ENCODE measurements around the gene STK32B. TPM values are rescaled to one million over a fixed set of nuclear protein-coding genes. Genes with fewer than 3 reads are reported as not detected.

STK32B gene
- total RNA-seq, 2 donors from 2014 or later = not detected

GRCh38 chr4:5127556-5127955 is 76.3 kb downstream of the STK32B start:
- Mint-ChIP-seq H3K4me3 (no peak overlapping the region), H3K36me3 (peaks cover 6% of the 10 kb centered on the region), H3K4me1 (ENCODE audit: low read depth in 2 of 2) (no peaks in the 10 kb centered on the region), H3K27ac (no peak overlapping the region), H3K27me3 (peaks cover 27 to 46% of the 10 kb centered on the region in 2 donors), H3K9me3 (peaks cover 4% of the 10 kb centered on the region)
- ATAC-seq = no peak
- no peak for DNase-seq (ENCODE audit: low spot score)

GRCh38 chr4:5128569-5128968 is 77.3 kb downstream of the STK32B start:
- no peaks in the 10 kb centered on the region for H3K4me1 Mint-ChIP-seq (ENCODE audit: low read depth in 2 of 2)
- no peak for DNase-seq (ENCODE audit: low spot score)
- H3K9me3 Mint-ChIP-seq = peaks cover 4% of the 10 kb centered on the region
- H3K27me3 Mint-ChIP-seq = peaks cover 27 to 46% of the 10 kb centered on the region in 2 donors
- H3K27ac Mint-ChIP-seq = no peak overlapping the region
- ATAC-seq = no peak
- no peak overlapping the region for H3K4me3 Mint-ChIP-seq
- H3K36me3 Mint-ChIP-seq = peaks cover 6% of the 10 kb centered on the region

- no peak overlapping the region for H3K27ac Mint-ChIP-seq
- H3K27me3 Mint-ChIP-seq = peaks cover 12 to 37% of the 10 kb centered on the region in 2 donors
- ATAC-seq (no peak), DNase-seq (ENCODE audit: low spot score) (no peak)
- peaks cover 4% of the 10 kb centered on the region for H3K9me3 Mint-ChIP-seq
- no peak overlapping the region for H3K4me3 Mint-ChIP-seq
- peaks cover 6% of the 10 kb centered on the region for H3K36me3 Mint-ChIP-seq
- H3K4me1 Mint-ChIP-seq (ENCODE audit: low read depth in 2 of 2) = no peaks in the 10 kb centered on the region
These were observed 81.9 kb downstream of the STK32B start for GRCh38 chr4:5133201-5133600.

GRCh38 chr4:5133933-5134594 is 82.8 kb downstream of the STK32B start:
- H3K36me3 Mint-ChIP-seq = peaks cover 6% of the 10 kb centered on the region
- H3K27me3 Mint-ChIP-seq = peaks cover 18 to 37% of the 10 kb centered on the region in 2 donors
- DNase-seq (ENCODE audit: low spot score) = no peak
- no peak overlapping the region for H3K4me3 Mint-ChIP-seq
- H3K9me3 Mint-ChIP-seq = peaks cover 4% of the 10 kb centered on the region
- no peak for ATAC-seq
- no peaks in the 10 kb centered on the region for H3K4me1 Mint-ChIP-seq (ENCODE audit: low read depth in 2 of 2)
- H3K27ac Mint-ChIP-seq = no peak overlapping the region

GRCh38 chr4:5134620-5135019 is 83.3 kb downstream of the STK32B start:
- peaks cover 16 to 40% of the 10 kb centered on the region in 2 donors for H3K27me3 Mint-ChIP-seq
- ATAC-seq = no peak
- DNase-seq (ENCODE audit: low spot score) = no peak
- peaks cover 4% of the 10 kb centered on the region for H3K9me3 Mint-ChIP-seq
- no peaks in the 10 kb centered on the region for H3K4me1 Mint-ChIP-seq (ENCODE audit: low read depth in 2 of 2)
- H3K4me3 Mint-ChIP-seq = no peak overlapping the region
- peaks cover 6% of the 10 kb centered on the region for H3K36me3 Mint-ChIP-seq
- H3K27ac Mint-ChIP-seq = no peak overlapping the region

GRCh38 chr4:5137226-5137625 is 85.9 kb downstream of the STK32B start:
- Mint-ChIP-seq H3K4me1 (ENCODE audit: low read depth in 2 of 2) (no peaks in the 10 kb centered on the region), H3K27me3 (peaks cover 12 to 30% of the 10 kb centered on the region in 2 donors), H3K9me3 (no peaks in the 10 kb centered on the region), H3K36me3 (no peaks in the 10 kb centered on the region), H3K4me3 (no peak overlapping the region), H3K27ac (no peak overlapping the region)
- DNase-seq (ENCODE audit: low spot score) (no peak), ATAC-seq (no peak)

- Mint-ChIP-seq H3K27me3 (peaks cover 12 to 28% of the 10 kb centered on the region in 2 donors), H3K27ac (no peak overlapping the region)
- ATAC-seq = no peak
These were observed 86.6 kb downstream of the STK32B start for GRCh38 chr4:5137927-5138326.

GRCh38 chr4:5138389-5138788 is 87.1 kb downstream of the STK32B start:
- DNase-seq (ENCODE audit: low spot score) (no peak), ATAC-seq (no peak)
- H3K9me3 Mint-ChIP-seq = no peaks in the 10 kb centered on the region
- no peaks in the 10 kb centered on the region for H3K4me1 Mint-ChIP-seq (ENCODE audit: low read depth in 2 of 2)
- no peaks in the 10 kb centered on the region for H3K36me3 Mint-ChIP-seq
- H3K27ac Mint-ChIP-seq = no peak overlapping the region
- H3K4me3 Mint-ChIP-seq = no peak overlapping the region
- H3K27me3 Mint-ChIP-seq = peaks cover 12 to 28% of the 10 kb centered on the region in 2 donors

More at GRCh38 chr4:5137927-5138326, 86.6 kb downstream of the STK32B start:
- Mint-ChIP-seq H3K4me1 (ENCODE audit: low read depth in 2 of 2) (no peaks in the 10 kb centered on the region), H3K9me3 (no peaks in the 10 kb centered on the region), H3K4me3 (no peak overlapping the region), H3K36me3 (no peaks in the 10 kb centered on the region)
- no peak for DNase-seq (ENCODE audit: low spot score)

- no peaks in the 10 kb centered on the region for H3K36me3 Mint-ChIP-seq
- ATAC-seq = no peak
These were observed 87.9 kb downstream of the STK32B start for GRCh38 chr4:5139141-5139540.

GRCh38 chr4:5141802-5142201 is 90.5 kb downstream of the STK32B start:
- H3K9me3 Mint-ChIP-seq = no peaks in the 10 kb centered on the region
- ATAC-seq = no peak
- peaks cover 16 to 37% of the 10 kb centered on the region in 2 donors for H3K27me3 Mint-ChIP-seq
- no peaks in the 10 kb centered on the region for H3K36me3 Mint-ChIP-seq
- H3K4me3 Mint-ChIP-seq = no peak overlapping the region
- DNase-seq (ENCODE audit: low spot score) = no peak
- no peaks in the 10 kb centered on the region for H3K4me1 Mint-ChIP-seq (ENCODE audit: low read depth in 2 of 2)
- no peak overlapping the region for H3K27ac Mint-ChIP-seq

More at GRCh38 chr4:5139141-5139540, 87.9 kb downstream of the STK32B start:
- Mint-ChIP-seq H3K27me3 (peaks cover 12 to 34% of the 10 kb centered on the region in 2 donors), H3K9me3 (no peaks in the 10 kb centered on the region), H3K4me3 (no peak overlapping the region), H3K4me1 (ENCODE audit: low read depth in 2 of 2) (no peaks in the 10 kb centered on the region), H3K27ac (no peak overlapping the region)
- DNase-seq (ENCODE audit: low spot score) = no peak

GRCh38 chr4:5142726-5143125 is 91.4 kb downstream of the STK32B start:
- peaks cover 16 to 37% of the 10 kb centered on the region in 2 donors for H3K27me3 Mint-ChIP-seq
- no peaks in the 10 kb centered on the region for H3K4me1 Mint-ChIP-seq (ENCODE audit: low read depth in 2 of 2)
- H3K36me3 Mint-ChIP-seq = no peaks in the 10 kb centered on the region
- no peak overlapping the region for H3K27ac Mint-ChIP-seq
- H3K4me3 Mint-ChIP-seq = no peak overlapping the region
- ATAC-seq = no peak
- H3K9me3 Mint-ChIP-seq = no peaks in the 10 kb centered on the region
- DNase-seq (ENCODE audit: low spot score) = no peak

- peak in 1 of 2 donors; percentile 25 for ATAC-seq
- no peaks in the 10 kb centered on the region for H3K4me1 Mint-ChIP-seq (ENCODE audit: low read depth in 2 of 2)
- H3K36me3 Mint-ChIP-seq = no peaks in the 10 kb centered on the region
- no peak for DNase-seq (ENCODE audit: low spot score)
- H3K27me3 Mint-ChIP-seq = peaks cover 16 to 37% of the 10 kb centered on the region in 2 donors
- no peak overlapping the region for H3K27ac Mint-ChIP-seq
- H3K9me3 Mint-ChIP-seq = no peaks in the 10 kb centered on the region
- no peak overlapping the region for H3K4me3 Mint-ChIP-seq
These were observed 92.1 kb downstream of the STK32B start for GRCh38 chr4:5143306-5143861.

- peaks cover 10 to 37% of the 10 kb centered on the region in 2 donors for H3K27me3 Mint-ChIP-seq
- no peak overlapping the region for H3K4me3 Mint-ChIP-seq
- no peak for DNase-seq (ENCODE audit: low spot score)
- no peaks in the 10 kb centered on the region for H3K4me1 Mint-ChIP-seq (ENCODE audit: low read depth in 2 of 2)
- H3K36me3 Mint-ChIP-seq = no peaks in the 10 kb centered on the region
- ATAC-seq = peak in 1 of 2 donors; percentile 6
- H3K9me3 Mint-ChIP-seq = no peaks in the 10 kb centered on the region
- no peak overlapping the region for H3K27ac Mint-ChIP-seq
These were observed 92.7 kb downstream of the STK32B start for GRCh38 chr4:5143940-5144339.

GRCh38 chr4:5144384-5144783 is 93.1 kb downstream of the STK32B start:
- Mint-ChIP-seq H3K27ac (no peak overlapping the region), H3K4me3 (no peak overlapping the region), H3K4me1 (ENCODE audit: low read depth in 2 of 2) (no peaks in the 10 kb centered on the region), H3K27me3 (peaks cover 10 to 37% of the 10 kb centered on the region in 2 donors), H3K36me3 (no peaks in the 10 kb centered on the region), H3K9me3 (no peaks in the 10 kb centered on the region)
- no peak for ATAC-seq
- no peak for DNase-seq (ENCODE audit: low spot score)
